ENCODE measurements around the gene SSBP3.

Gene SSBP3

DNA sequence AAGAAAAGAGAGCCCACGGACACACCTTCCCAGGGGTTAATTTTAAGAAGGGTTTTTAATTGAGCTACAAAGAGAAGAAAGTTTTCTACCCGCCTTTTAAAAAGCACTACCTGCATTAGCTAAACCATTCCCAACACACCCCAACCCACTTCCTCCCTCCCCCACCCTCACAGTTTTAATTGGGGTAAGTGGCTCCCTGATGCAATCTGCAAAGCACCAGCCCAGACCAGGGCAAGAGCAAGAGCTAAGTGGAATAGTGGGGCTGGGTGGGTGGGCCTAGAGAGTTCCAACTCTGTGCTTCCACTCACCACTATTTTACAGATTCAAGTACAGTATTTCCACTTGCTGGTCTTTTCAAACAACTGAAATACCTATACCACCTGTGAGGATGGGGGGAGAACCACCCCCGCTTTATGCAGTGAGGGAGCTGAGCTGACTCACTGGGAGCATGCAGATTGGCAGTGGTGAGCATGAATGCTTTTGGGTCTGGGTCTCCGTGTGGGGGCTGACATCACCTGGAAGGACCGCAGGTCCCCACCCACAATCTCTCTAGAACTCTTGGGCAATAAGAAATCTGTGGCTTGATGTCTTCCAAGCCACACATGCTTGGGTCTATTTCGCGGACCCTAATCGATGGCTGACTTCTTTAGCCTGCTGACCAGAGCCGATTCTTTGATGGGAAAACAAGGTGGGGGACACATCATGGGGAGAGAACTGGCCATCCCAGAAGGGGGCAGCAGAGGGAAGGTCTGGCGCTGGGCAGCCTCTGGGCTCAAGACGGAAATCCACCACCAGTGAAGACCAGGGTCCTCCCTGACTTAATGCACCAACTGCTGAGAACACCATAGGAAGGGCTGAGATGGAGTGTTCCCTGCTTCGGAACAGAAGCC, 95.5 kb downstream of the SSBP3 start:
- TF ChIP-seq, protein P1, sequence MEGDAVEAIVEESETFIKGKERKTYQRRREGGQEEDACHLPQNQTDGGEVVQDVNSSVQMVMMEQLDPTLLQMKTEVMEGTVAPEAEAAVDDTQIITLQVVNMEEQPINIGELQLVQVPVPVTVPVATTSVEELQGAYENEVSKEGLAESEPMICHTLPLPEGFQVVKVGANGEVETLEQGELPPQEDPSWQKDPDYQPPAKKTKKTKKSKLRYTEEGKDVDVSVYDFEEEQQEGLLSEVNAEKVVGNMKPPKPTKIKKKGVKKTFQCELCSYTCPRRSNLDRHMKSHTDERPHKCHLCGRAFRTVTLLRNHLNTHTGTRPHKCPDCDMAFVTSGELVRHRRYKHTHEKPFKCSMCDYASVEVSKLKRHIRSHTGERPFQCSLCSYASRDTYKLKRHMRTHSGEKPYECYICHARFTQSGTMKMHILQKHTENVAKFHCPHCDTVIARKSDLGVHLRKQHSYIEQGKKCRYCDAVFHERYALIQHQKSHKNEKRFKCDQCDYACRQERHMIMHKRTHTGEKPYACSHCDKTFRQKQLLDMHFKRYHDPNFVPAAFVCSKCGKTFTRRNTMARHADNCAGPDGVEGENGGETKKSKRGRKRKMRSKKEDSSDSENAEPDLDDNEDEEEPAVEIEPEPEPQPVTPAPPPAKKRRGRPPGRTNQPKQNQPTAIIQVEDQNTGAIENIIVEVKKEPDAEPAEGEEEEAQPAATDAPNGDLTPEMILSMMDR (conservative IDR thresholded peaks at IDR 0.05; ENCODE audit: low read depth, low read length): peak; percentile 77
- H3K4me3 ChIP-seq (ENCODE audit: low read depth, low read length): no peak overlapping the region
- peak; percentile 54 for DNase-seq (ENCODE audit: low read depth)

DNA sequence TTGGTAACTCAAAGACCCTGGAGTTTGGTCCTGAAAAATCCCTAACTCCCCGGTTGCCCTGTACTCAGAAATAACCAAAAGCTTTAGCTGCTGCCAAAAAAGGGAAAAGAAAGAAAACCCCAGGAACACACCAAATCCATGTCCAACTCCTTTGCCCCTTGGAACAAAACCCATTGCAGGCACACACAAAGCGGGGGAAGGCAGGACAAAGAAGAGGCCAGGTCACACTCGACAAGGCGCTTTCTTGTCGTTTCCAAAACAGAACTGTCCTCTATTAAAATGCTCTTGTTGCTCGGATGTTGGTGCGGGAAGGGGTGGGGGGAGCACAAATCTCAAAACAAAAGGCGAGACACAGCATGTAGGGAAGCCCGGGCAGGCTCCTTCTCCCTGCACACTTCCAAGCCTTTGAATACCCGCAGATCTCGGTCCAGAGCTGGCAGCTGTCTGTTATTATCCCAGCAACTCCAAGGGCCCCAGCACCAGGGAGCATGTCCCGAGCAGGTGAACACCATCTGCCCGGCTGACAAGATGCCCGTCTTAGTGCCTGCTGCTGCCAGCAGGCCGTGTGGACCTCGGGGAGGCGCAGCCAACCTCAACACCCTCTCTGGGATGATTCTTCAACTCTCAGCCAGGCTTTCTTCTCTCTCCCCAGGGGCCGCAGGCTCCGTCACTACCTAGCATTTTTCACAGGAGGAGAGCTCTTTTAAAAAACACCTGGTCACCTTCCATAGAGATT, 96.4 kb downstream of the SSBP3 start:
- no peak for DNase-seq (ENCODE audit: low read depth)
- TF ChIP-seq, protein P1 (conservative IDR thresholded peaks at IDR 0.05; ENCODE audit: low read depth, low read length): no peak
- H3K4me3 ChIP-seq (ENCODE audit: low read depth, low read length): no peak overlapping the region

DNA sequence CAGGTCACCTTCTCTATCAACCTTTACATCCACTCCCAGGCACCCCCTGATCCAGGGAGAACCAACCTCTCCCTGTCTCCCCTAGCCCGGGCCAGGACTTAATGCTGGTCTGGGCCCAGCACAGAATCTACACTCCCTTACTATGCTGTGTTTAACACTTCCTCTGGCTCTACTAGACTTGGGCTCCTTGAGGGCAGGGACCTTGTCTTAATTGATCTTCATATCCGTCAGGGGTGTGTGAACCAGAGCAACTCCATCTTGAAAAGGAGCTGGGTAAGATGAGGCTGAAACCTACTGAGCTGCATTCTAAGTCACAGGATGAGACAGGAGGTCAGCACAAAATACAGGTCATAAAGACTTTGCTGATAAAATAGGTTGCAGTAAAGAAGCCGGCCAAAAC, 98.9 kb downstream of the SSBP3 start:
- TF ChIP-seq, protein P1 (conservative IDR thresholded peaks at IDR 0.05; ENCODE audit: low read depth, low read length): no peak
- H3K4me3 ChIP-seq (ENCODE audit: low read depth, low read length): no peak overlapping the region
- no peak for DNase-seq (ENCODE audit: low read depth)

DNA sequence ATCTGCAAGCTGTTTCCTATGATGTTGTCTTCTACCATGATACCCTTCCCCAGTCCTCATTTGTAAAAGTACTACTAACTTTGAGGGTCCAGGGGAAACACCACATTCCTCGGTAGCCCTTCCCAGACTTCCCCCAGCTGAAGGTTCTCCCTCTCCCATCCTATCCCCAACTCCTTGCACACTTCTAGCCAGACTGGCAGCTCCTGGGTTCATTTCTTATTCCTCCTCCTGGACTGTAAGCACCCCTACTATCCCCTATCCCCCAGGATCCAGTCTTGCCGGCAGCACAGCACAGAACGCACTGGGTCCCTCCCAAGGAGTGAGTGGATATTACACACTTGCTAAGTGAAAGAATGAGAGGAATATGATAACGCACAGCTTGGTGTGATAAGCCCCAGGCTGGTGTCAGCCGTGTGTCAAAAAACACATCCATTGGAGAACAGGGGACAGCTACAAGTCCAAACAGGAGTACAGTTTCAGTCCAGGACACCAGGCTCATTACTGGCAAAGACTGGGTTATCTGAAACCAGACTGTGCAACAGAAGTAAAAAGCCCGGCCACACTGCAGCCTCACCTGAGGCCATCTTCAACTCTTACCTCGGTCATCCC, 100.2 kb downstream of the SSBP3 start:
- no peak for DNase-seq (ENCODE audit: low read depth)
- no peak overlapping the region for H3K4me3 ChIP-seq (ENCODE audit: low read depth, low read length)
- TF ChIP-seq, protein P1 (conservative IDR thresholded peaks at IDR 0.05; ENCODE audit: low read depth, low read length): peak; percentile 14

DNA sequence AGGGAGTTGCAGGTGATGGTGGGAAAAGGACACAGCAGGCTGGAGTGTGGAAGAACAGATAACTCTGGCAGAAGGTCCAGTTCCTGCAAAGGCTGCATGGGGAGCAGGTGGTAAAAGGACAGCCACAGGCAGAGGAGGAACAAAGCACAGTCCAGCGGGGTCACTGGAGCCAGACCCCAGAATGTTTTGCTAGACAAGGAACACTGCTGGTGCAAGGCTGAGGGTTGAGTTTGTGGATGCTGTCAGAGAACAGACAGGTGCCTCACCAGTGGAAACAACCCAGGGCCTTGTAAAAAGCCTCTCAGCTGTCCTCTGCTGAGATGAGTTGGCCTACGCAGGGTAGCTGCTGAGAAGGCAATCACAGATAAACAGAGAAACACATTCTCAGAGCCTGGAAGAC, 101.7 kb downstream of the SSBP3 start:
- TF ChIP-seq, protein P1 (conservative IDR thresholded peaks at IDR 0.05; ENCODE audit: low read depth, low read length): no peak
- no peak overlapping the region for H3K4me3 ChIP-seq (ENCODE audit: low read depth, low read length)

DNA sequence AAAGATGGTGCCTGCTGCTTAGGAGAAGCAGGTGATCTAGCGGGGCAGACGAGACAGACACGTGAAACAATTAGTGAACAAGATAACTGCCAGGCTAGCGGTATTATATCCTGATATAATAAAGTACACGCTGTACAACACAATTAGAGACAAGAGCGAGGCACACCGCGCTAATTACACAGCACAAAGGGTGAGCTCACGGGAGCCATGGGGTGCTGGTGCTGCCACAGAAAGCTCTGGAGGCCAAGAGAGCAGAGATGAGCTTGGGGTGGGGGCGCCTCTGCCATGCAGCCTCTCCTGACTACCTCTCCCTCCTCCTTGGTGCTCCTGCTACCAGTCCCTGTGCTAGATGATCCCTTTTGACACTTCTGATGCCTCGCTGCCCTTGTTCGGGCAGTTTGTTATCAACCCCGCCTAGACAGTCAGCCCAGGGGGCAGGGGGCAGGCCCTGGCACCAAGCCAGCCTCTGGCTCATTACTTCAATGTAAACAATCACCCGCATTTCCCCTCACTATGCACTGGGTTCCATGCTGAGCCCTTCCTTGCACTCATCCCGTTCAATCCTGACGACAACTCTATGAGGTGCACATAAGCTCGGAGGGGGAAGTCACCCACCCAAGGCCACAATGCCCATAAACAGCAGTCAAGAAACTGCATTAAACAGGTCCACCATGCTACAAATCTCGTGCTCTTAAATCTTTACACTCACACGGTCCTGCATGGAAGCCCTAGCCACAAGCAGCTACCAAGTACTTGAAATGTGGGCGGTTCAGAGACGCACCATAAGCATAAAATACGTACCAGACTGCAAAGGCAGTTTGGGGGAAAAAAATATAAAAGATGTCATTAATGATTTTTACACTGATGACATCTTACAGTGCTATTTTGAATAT, 103.0 kb downstream of the SSBP3 start:
- peak; percentile 36 for DNase-seq (ENCODE audit: low read depth)
- TF ChIP-seq, protein P1 (conservative IDR thresholded peaks at IDR 0.05; ENCODE audit: low read depth, low read length): no peak
- H3K4me3 ChIP-seq (ENCODE audit: low read depth, low read length): no peak overlapping the region

More for the DNA sequence above, 101.7 kb downstream of the SSBP3 start:
- DNase-seq (ENCODE audit: low read depth): no peak
